GM21360 (cell line): ENCODE results near the gene PARD6G.

Source experiments
- ATAC-seq: cut with Tn5 transposase; IDR thresholded peaks from one replicate; pipeline ENCODE4 v1.9.1; 2021; ENCODE audit warnings: mild to moderate bottlenecking, moderate library complexity; ENCODE audit not compliant: unreplicated experiment

PARD6G gene

GRCh38 chr18:80154293-80154692 lies 93.0 kb downstream of the PARD6G start:
- ATAC-seq = peak; percentile 75

- no peak for ATAC-seq
Observed at GRCh38 chr18:80149667-80150066, 97.6 kb downstream of the PARD6G start.

GRCh38 chr18:80148326-80149199 lies 98.8 kb downstream of the PARD6G start:
- ATAC-seq = no peak

- peak; percentile 77 for ATAC-seq
Observed at GRCh38 chr18:80147418-80148325, 99.6 kb downstream of the PARD6G start.

- ATAC-seq = peak; percentile 13
Observed at GRCh38 chr18:80147037-80147417, 100.3 kb downstream of the PARD6G start.

GRCh38 chr18:80145196-80145804 lies 102.0 kb downstream of the PARD6G start:
- ATAC-seq = no peak

GRCh38 chr18:80143881-80144280 lies 103.4 kb downstream of the PARD6G start:
- no peak for ATAC-seq

- ATAC-seq = no peak
Observed at GRCh38 chr18:80140455-80140985, 106.8 kb downstream of the PARD6G start.

GRCh38 chr18:80137976-80138375 lies 109.3 kb downstream of the PARD6G start:
- no peak for ATAC-seq

GRCh38 chr18:80137137-80137536 lies 110.2 kb downstream of the PARD6G start:
- ATAC-seq = no peak

GRCh38 chr18:80136679-80137078 lies 110.6 kb downstream of the PARD6G start:
- ATAC-seq = no peak

GRCh38 chr18:80135136-80135535 lies 112.2 kb downstream of the PARD6G start:
- no peak for ATAC-seq

- ATAC-seq = no peak
Observed at GRCh38 chr18:80133124-80133523, 114.2 kb downstream of the PARD6G start.

GRCh38 chr18:80132180-80132812 lies 115.0 kb downstream of the PARD6G start:
- ATAC-seq = no peak

GRCh38 chr18:80130555-80130954 lies 116.8 kb downstream of the PARD6G start:
- ATAC-seq = no peak

- ATAC-seq = no peak
Observed at GRCh38 chr18:80129672-80130367, 117.5 kb downstream of the PARD6G start.

GRCh38 chr18:80127635-80128034 lies 119.7 kb downstream of the PARD6G start:
- ATAC-seq = no peak

GRCh38 chr18:80126797-80127196 lies 120.5 kb downstream of the PARD6G start:
- ATAC-seq = no peak

GRCh38 chr18:80124131-80124530 lies 123.2 kb downstream of the PARD6G start:
- no peak for ATAC-seq

- no peak for ATAC-seq
Observed at GRCh38 chr18:80120932-80121331, 126.4 kb downstream of the PARD6G start.
